GM21390 (cell line): ENCODE results near the gene GABRP.
"Not testable (repeated sequence)": the region's sequence is repeated elsewhere in the genome, so short reads cannot be mapped to it uniquely, and the experiment has no call there.

ENCODE experiments used
- ATAC-seq: cut with Tn5 transposase; IDR thresholded peaks from one replicate; pipeline ENCODE4 v1.9.1; 2021; ENCODE audit not compliant: unreplicated experiment

GABRP gene

DNA sequence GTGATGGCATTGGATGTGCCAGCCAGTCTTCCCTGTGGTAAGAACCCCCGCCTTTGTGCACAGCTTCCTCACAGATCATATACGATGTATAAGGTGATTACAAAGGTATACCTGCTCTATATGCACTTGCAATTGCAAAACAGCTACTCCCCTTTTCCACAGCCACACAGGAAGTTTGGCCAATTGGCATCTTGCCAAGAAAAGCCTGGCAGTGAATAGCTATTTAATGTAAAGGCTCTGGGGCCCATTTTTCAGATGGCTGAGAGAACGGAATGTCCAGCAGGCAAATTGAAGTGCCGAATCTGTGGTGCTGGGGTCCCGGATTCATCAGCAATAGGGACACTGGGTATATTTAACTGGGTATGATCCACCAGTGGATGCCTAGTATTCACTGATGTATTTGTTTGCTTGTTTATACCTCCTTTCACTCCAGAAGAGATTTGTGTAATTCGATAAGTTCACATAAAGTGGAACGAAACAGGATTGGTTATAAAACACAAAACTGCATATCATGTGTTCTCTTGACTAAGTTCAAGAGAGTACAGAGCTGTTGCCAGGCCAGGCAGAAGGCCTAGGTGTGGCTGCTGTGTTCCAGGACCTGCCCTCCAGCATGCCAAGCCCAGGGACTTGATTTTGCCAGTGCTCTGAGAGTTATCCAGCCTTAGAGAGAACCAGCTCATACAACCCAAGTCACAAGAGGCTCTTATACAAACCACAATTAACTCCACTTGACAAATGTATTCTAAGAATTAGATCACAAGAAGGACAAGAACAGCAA lies 27.7 kb upstream of the GABRP start:
- ATAC-seq: no peak

- ATAC-seq: no peak
Measured at GRCh38 chr5:170756691-170757090, 26.8 kb upstream of the GABRP start.

DNA sequence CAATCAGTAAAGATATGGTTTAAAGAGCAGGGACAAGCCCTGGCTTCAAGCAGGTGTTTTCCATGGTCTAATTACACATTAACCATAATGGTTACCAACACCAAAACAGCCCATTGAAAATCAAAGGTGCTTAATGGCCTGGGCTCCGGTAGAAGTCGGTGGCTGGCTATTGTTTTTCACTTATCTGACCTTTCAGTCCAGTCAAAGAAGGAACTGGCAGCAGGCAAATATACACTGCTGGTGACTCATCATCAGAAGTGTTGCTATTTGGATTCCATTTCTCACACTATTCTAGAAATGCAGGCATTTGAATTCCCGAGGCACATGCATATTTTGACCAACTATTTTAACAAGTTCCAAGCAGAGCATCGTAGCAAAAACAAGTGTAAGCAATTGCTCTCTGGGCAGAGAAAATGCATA lies 26.3 kb upstream of the GABRP start:
- ATAC-seq: peak; percentile 67

- ATAC-seq: no peak
Measured at GRCh38 chr5:170757669-170758068, 25.9 kb upstream of the GABRP start.

DNA sequence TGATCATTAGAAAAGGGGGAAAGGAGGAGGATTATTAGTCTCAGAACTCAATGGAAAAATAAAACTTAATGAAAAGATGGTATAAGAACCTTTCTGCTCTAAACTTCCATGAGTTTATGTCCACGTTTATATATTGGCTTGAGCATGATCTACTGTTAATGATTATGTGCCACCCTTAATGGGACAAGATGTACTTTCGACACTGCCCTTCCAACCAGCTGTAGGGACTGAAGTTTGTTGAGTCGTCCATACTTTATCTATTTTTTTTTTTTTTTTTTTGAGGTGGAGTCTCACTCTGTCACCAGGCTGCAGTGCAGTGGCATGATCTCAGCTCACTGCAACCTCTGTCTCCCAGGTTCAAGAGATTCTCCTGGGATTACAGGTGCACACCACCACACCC lies 25.0 kb upstream of the GABRP start:
- no peak for ATAC-seq

GRCh38 chr5:170760113-170760512 lies 23.4 kb upstream of the GABRP start:
- no peak for ATAC-seq

GRCh38 chr5:170761048-170761707 lies 22.3 kb upstream of the GABRP start:
- ATAC-seq: no peak

DNA sequence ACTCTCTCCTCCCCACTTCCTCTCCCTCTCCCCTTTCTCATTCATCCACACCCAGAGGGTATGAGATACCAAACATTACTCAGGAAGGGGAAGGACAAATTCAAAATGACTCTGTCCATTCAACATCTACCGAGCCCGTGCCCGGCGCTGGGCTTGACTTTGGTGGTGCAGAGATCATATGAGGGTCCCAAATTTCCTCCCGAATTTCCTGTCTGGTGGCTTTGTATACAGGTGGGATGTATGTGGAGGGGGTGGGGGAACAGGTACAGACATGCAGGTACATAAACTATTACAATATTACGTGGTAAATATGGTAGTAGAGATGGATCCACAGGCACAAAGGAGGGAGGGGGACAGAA lies 21.8 kb upstream of the GABRP start:
- ATAC-seq: no peak

- ATAC-seq: not testable (repeated sequence)
Measured at GRCh38 chr5:170762298-170762697, 21.2 kb upstream of the GABRP start.

GRCh38 chr5:170765868-170766267 lies 17.7 kb upstream of the GABRP start:
- ATAC-seq: not testable (repeated sequence)

DNA sequence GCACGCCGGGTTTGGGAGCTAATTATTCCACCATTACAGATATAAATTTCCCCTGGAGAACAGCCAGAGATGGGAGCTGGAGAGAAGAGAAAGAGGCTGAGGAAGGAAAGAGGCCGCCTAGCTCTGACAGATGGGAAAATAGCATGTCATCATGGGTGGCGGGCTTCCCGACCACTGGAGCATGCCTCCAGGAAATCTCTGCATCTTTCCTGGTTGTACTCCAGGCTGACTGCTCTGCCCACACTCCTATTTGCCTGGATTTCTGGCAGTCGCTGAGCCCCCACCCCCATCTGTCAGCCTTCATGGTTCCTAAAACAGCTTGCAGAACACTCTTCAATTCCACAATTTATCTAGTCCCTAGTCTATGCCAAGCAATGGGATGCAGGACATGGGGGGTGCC lies 14.3 kb upstream of the GABRP start:
- no peak for ATAC-seq

DNA sequence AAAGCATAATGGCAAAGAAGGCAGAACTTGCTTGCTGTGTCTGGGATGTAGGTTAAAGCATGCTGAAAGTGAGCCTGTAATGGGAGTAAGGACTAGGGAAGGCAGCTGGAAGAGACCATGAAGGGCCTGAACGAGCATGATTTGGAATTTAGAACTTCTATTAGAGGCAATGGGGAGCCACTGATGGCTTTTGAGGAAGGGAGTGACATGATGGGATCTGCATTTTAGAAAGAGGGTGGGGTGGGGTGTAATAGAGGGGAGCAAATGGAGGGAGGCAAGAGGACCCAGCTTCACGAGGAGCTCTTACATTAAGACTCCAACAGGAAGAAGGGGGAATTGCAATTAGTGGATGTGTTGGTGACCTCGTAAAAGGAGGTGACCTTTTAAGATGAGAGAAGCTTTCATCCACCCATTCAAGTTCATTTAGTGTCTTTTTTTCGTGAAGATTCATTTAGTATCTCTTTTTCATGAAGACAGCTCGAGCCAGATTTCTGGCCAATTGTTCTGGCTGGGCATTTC lies 13.6 kb upstream of the GABRP start:
- ATAC-seq: no peak

- no peak for ATAC-seq
Measured at GRCh38 chr5:170771496-170771895, 12.0 kb upstream of the GABRP start.

- no peak for ATAC-seq
Measured at GRCh38 chr5:170773024-170773985, 10.2 kb upstream of the GABRP start.

DNA sequence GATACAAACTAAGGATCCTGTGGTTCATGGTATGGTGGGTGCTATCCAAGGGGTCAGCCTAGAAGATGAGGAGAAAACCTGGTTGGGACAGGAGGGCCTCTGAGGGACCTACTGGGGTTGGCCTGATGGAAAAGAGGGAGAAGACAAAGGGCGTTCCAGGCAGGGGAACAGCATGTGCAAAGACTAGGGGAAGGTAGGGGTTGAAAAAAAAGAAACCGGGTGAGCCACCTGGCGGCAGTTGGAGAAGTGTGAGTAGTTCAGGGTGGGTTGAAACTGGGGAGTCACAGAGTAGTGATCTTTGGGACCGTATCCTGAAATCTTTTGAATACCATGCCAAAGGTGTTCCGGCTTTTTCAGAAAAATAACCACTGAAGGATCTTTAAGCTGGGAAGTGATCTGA lies 8.7 kb upstream of the GABRP start:
- no peak for ATAC-seq

- no peak for ATAC-seq
Measured at GRCh38 chr5:170781946-170782345, 1.6 kb upstream of the GABRP start.

GRCh38 chr5:170782438-170782837 lies 1.1 kb upstream of the GABRP start:
- ATAC-seq: no peak

DNA sequence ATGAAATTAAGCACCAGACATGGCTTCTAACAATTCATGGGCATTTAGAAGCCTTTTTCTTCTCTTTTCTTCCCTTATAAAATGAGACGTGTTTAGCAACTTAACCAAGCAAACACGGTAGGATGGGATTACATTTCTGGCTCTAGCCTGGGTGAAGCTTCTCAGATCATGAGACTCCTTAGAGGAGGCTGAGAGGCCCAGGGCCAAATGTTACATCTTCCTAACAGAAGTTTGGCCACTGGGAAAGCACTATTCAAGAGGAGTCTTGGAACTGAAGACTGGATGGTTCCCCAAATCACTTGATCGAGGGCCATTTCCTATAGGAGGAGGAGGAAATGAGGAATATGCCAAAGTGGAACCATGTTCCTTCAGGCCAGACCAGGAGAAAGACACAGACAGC lies 1.9 kb downstream of the GABRP start:
- no peak for ATAC-seq

- no peak for ATAC-seq
Measured at GRCh38 chr5:170787216-170787615, 3.7 kb downstream of the GABRP start.

DNA sequence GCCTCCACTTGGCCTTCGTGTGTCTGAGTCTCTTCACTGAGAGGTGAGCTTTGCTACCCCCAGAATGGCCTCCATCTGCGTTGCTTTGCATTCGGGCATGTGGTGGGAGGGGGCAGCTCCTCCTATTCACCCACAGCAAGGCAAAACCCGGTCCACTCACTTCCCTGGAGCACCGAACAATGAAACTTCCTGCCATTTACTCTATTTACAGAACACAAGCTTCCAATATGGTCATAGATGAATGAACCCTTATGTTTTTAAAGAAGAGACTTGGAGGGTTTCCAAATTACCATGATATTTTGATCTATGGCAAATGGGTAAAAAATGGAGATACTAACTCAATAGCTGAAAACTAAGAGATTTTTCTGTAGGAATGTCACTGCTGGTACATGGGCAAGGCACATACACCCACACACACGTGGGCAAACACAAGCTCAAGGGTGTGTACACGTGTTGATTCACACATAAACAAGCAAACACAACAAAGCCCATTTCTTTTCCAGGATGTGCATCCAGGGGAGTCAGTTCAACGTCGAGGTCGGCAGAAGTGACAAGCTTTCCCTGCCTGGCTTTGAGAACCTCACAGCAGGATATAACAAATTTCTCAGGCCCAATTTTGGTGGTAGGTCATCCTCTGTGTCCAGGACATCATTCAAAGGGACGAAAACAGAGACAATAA lies 5.2 kb downstream of the GABRP start:
- ATAC-seq: no peak
